ENCODE data around the gene NSG2. TPM values are rescaled to one million over a fixed set of nuclear protein-coding genes. Genes with fewer than 3 reads are reported as not detected.

Gene NSG2
- total and polyA plus RNA-seq, 12 donors: 0.11 to 0.82 (median 0.34) TPM; not detected in 2

GRCh38 chr5:174094857-174095606, 49.5 kb downstream of the NSG2 start:
- 71 to 72% methylated on average over 10 of the region's 10 CpGs for WGBS, 2 donors

GRCh38 chr5:174096619-174097018, 51.1 kb downstream of the NSG2 start:
- H3K4me1 ChIP-seq: no peaks in the 10 kb centered on the region
- no peak for DNase-seq
- no peaks in the 10 kb centered on the region for H3K36me3 ChIP-seq
- peaks cover 0 to 4% (median 0%) of the 10 kb centered on the region in 7 donors for H3K27me3 ChIP-seq
- H3K4me3 ChIP-seq: no peak overlapping the region
- WGBS, 2 donors: 70 to 75% methylated on average over 6 of the region's 6 CpGs
- intact Hi-C loops (cut with DNase I): no loop called here
- H3K9me3 ChIP-seq: no peaks in the 10 kb centered on the region
- no peak overlapping the region for H3K27ac ChIP-seq
- no peak for TF ChIP-seq CTCF (IDR thresholded peaks at IDR 0.05)
- no peak for ATAC-seq

More at GRCh38 chr5:174094857-174095606, 49.5 kb downstream of the NSG2 start:
- no peaks in the 10 kb centered on the region for H3K9me3 ChIP-seq
- no peak for DNase-seq
- intact Hi-C loops (cut with DNase I): no loop called here
- no peak overlapping the region for H3K4me3 ChIP-seq
- no peaks in the 10 kb centered on the region for H3K36me3 ChIP-seq
- no peak overlapping the region for H3K27ac ChIP-seq
- no peak for ATAC-seq
- TF ChIP-seq CTCF (IDR thresholded peaks at IDR 0.05): no peak
- H3K27me3 ChIP-seq: peaks cover 0 to 13% (median 0%) of the 10 kb centered on the region in 7 donors
- H3K4me1 ChIP-seq: no peaks in the 10 kb centered on the region

GRCh38 chr5:174097486-174098185, 52.1 kb downstream of the NSG2 start:
- DNase-seq: no peak
- 78 to 79% methylated on average over 4 of the region's 4 CpGs for WGBS, 2 donors
- no peak overlapping the region for H3K27ac ChIP-seq
- no peak for TF ChIP-seq CTCF (IDR thresholded peaks at IDR 0.05)
- no peak for ATAC-seq
- H3K4me1 ChIP-seq: no peaks in the 10 kb centered on the region
- H3K4me3 ChIP-seq: no peak overlapping the region
- no peaks in the 10 kb centered on the region for H3K9me3 ChIP-seq
- peaks cover 0 to 5% (median 0%) of the 10 kb centered on the region in 7 donors for H3K27me3 ChIP-seq
- no peaks in the 10 kb centered on the region for H3K36me3 ChIP-seq
- intact Hi-C loops (cut with DNase I): no loop called here

- 90% methylated on average over 15 of the region's 15 CpGs for WGBS, 2 donors
- no peak for TF ChIP-seq CTCF (IDR thresholded peaks at IDR 0.05)
- H3K4me1 ChIP-seq: no peaks in the 10 kb centered on the region
- H3K9me3 ChIP-seq: no peaks in the 10 kb centered on the region
- intact Hi-C loops (cut with DNase I): no loop called here
- ATAC-seq (no peak), DNase-seq (no peak)
- H3K36me3 ChIP-seq: no peaks in the 10 kb centered on the region
- no peak overlapping the region for H3K4me3 ChIP-seq
- no peak overlapping the region for H3K27ac ChIP-seq
- H3K27me3 ChIP-seq: peaks cover 0 to 5% (median 0%) of the 10 kb centered on the region in 7 donors
Observed at GRCh38 chr5:174098694-174099093, 53.2 kb downstream of the NSG2 start.

All from heart right ventricle (tissue), 16 donors.